ENCODE measurements around the gene ZNF580.
A peak's percentile ranks its signal among the peaks of the same experiment; 100 is the strongest.

The ZNF580 gene

GRCh38 chr19:55647732-55648584 lies 7.2 kb downstream of the ZNF580 start, which contains the start of gene CCDC106:
Gene CCDC106, plus strand, starts transcription at chr19:55648212. Its CDS starts 835 bp downstream, at chr19:55649047.
- DNase-seq (ENCODE audit: low spot score), result peak; percentile 78

GRCh38 chr19:55648585-55649267 lies 7.9 kb downstream of the ZNF580 start:
- DNase-seq (ENCODE audit: low spot score), result no peak

GRCh38 chr19:55649268-55650125 lies 8.7 kb downstream of the ZNF580 start:
- no peak for DNase-seq (ENCODE audit: low spot score)

GRCh38 chr19:55650126-55650557 lies 9.3 kb downstream of the ZNF580 start:
- no peak for DNase-seq (ENCODE audit: low spot score)

GRCh38 chr19:55650602-55651230 lies 9.9 kb downstream of the ZNF580 start:
- no peak for DNase-seq (ENCODE audit: low spot score)

GRCh38 chr19:55651236-55651635 lies 10.4 kb downstream of the ZNF580 start:
- no peak for DNase-seq (ENCODE audit: low spot score)

- DNase-seq (ENCODE audit: low spot score), result no peak
These were observed 11.7 kb downstream of the ZNF580 start for GRCh38 chr19:55652311-55653128.

- peak; percentile 94 for DNase-seq (ENCODE audit: low spot score)
These were observed 13.0 kb downstream of the ZNF580 start for GRCh38 chr19:55653651-55654322.

- peak; percentile 94 for DNase-seq (ENCODE audit: low spot score)
These were observed 13.6 kb downstream of the ZNF580 start for GRCh38 chr19:55654323-55654867.

- peak; percentile 99 for DNase-seq (ENCODE audit: low spot score)
These were observed 14.3 kb downstream of the ZNF580 start, which contains the start of gene U2AF2 for GRCh38 chr19:55654868-55655647. Gene U2AF2, plus strand, starts transcription at chr19:55655035. Its CDS starts 70 bp downstream, at chr19:55655105.

- no peak for DNase-seq (ENCODE audit: low spot score)
These were observed 14.8 kb downstream of the ZNF580 start for GRCh38 chr19:55655648-55656040.

GRCh38 chr19:55656552-55656951 lies 15.8 kb downstream of the ZNF580 start:
- DNase-seq (ENCODE audit: low spot score), result no peak

- DNase-seq (ENCODE audit: low spot score), result no peak
These were observed 16.4 kb downstream of the ZNF580 start for GRCh38 chr19:55656988-55657747.

- DNase-seq (ENCODE audit: low spot score), result no peak
These were observed 18.2 kb downstream of the ZNF580 start for GRCh38 chr19:55658846-55659459.

- no peak for DNase-seq (ENCODE audit: low spot score)
These were observed 19.0 kb downstream of the ZNF580 start for GRCh38 chr19:55659822-55660221.

GRCh38 chr19:55660404-55660803 lies 19.6 kb downstream of the ZNF580 start:
- DNase-seq (ENCODE audit: low spot score), result no peak

- DNase-seq (ENCODE audit: low spot score), result no peak
These were observed 20.2 kb downstream of the ZNF580 start for GRCh38 chr19:55660991-55661390.

- no peak for DNase-seq (ENCODE audit: low spot score)
These were observed 21.0 kb downstream of the ZNF580 start for GRCh38 chr19:55661826-55662225.

Measured in GM03348 (cell line).